ENCODE data around the gene ZDHHC14.

- TF ChIP-seq CTCF (conservative IDR thresholded peaks at IDR 0.05; ENCODE audit: low read depth, low read length) (no peak), EZH2 (IDR thresholded peaks at IDR 0.05; ENCODE audit: low read length, unreplicated experiment) (no peak)
These were observed 203.0 kb downstream of the ZDHHC14 start for GRCh38 chr6:157584036-157584435.

All from PC-3 (cell line).